Mesenchymal stem cell (in vitro differentiated cells and primary cell): Measurements from ENCODE around the gene FA2H.
"Not testable (repeated sequence)": the region's sequence is repeated elsewhere in the genome, so short reads cannot be mapped to it uniquely, and the experiment has no call there.

Experiments
- DNase-seq: peaks from one replicate; pipeline ENCODE4 v3.0.0-alpha.2; 2013
- H2AFZ ChIP-seq: one replicate; pipeline ENCODE4 v1.6.1; 2013; ENCODE audit warnings: low read depth, mild to moderate bottlenecking, control low read depth, inconsistent platforms, low read length, moderate library complexity
- H2AK5ac ChIP-seq: 2 replicates; pipeline ENCODE4 v1.6.1; 2013; ENCODE audit warnings: low read length, moderate library complexity, mild to moderate bottlenecking, inconsistent platforms; ENCODE audit not compliant: severe bottlenecking
- H2BK120ac ChIP-seq: one replicate; pipeline ENCODE4 v1.6.1; 2013; ENCODE audit warnings: low read depth, mild to moderate bottlenecking, inconsistent platforms, low read length, moderate library complexity
- H2BK12ac ChIP-seq, 2 experiments: one replicate each; pipeline ENCODE4 v1.6.1; 2013; ENCODE audit warnings: inconsistent platforms in 2 of 2, low read length in 2 of 2, mild to moderate bottlenecking in 2 of 2, moderate library complexity in 2 of 2, control low read depth in 1 of 2
- H2BK15ac ChIP-seq: one replicate; pipeline ENCODE4 v1.6.1; 2013; ENCODE audit warnings: mild to moderate bottlenecking, low read depth, inconsistent platforms; ENCODE audit not compliant: poor library complexity, severe bottlenecking
- H2BK5ac ChIP-seq: 2 replicates; pipeline ENCODE4 v1.6.1; 2013; ENCODE audit warnings: low read depth, mild to moderate bottlenecking, low read length, control low read depth, inconsistent platforms; ENCODE audit not compliant: poor library complexity, severe bottlenecking
- H3K14ac ChIP-seq, 2 experiments: one replicate each; pipeline ENCODE4 v1.6.1; 2013; ENCODE audit warnings: inconsistent platforms in 2 of 2, low read length in 2 of 2, control low read depth in 1 of 2, mild to moderate bottlenecking in 1 of 2, moderate library complexity in 1 of 2
- H3K18ac ChIP-seq, 2 experiments: one replicate each; pipeline ENCODE4 v1.6.1; 2013; ENCODE audit warnings: inconsistent platforms in 2 of 2, low read length in 2 of 2, control low read depth in 1 of 2, low read depth in 1 of 2, mild to moderate bottlenecking in 1 of 2
- H3K23ac ChIP-seq, 2 experiments: one replicate each; pipeline ENCODE4 v1.6.1; 2013; ENCODE audit warnings: inconsistent platforms in 2 of 2, low read length in 2 of 2, mild to moderate bottlenecking in 2 of 2, moderate library complexity in 2 of 2, control low read depth in 1 of 2
- H3K27ac ChIP-seq: 2 replicates; pipeline ENCODE4 v1.5.1; 2013; ENCODE audit warnings: mild to moderate bottlenecking, moderate library complexity, low read length, control low read depth, inconsistent platforms; ENCODE audit not compliant: poor library complexity, severe bottlenecking
- H3K27me3 ChIP-seq, 2 experiments: 2 replicates each; pipeline versions ENCODE4 v1.6.1 to v1.7.0; 2013; ENCODE audit warnings: low read length in 2 of 2, mild to moderate bottlenecking in 2 of 2, moderate library complexity in 2 of 2, control low read depth in 1 of 2, inconsistent platforms in 1 of 2; ENCODE audit not compliant: control insufficient read depth in 1 of 2, insufficient read depth in 1 of 2
- H3K36me3 ChIP-seq, 2 experiments: 2 replicates each; pipeline versions ENCODE4 v1.6.1 to v1.7.0; 2013; ENCODE audit warnings: low read length in 2 of 2, control low read depth in 1 of 2, inconsistent platforms in 1 of 2, low read depth in 1 of 2, mild to moderate bottlenecking in 1 of 2; ENCODE audit not compliant: insufficient read depth in 2 of 2, control insufficient read depth in 1 of 2
- H3K4ac ChIP-seq, 2 experiments: one replicate each; pipeline ENCODE4 v1.6.1; 2013; ENCODE audit warnings: inconsistent platforms in 2 of 2, low read length in 2 of 2, mild to moderate bottlenecking in 2 of 2, moderate library complexity in 2 of 2, control low read depth in 1 of 2, low read depth in 1 of 2
- H3K4me1 ChIP-seq: 2 replicates; pipeline ENCODE4 v1.6.1; 2013; ENCODE audit warnings: low read depth, low read length, control low read depth; ENCODE audit not compliant: control insufficient read depth, insufficient read depth
- H3K4me2 ChIP-seq: 2 replicates; pipeline ENCODE4 v1.6.1; 2013; ENCODE audit warnings: low read length, mild to moderate bottlenecking, inconsistent platforms; ENCODE audit not compliant: poor library complexity, severe bottlenecking
- H3K4me3 ChIP-seq, 2 experiments: 2 replicates each; pipeline versions ENCODE4 v1.5.1 to v1.7.0; 2013; ENCODE audit warnings: low read length in 2 of 2, mild to moderate bottlenecking in 2 of 2, control low read depth in 1 of 2, low read depth in 1 of 2; ENCODE audit not compliant: insufficient read depth in 1 of 2
- H3K79me1 ChIP-seq: replicated peaks from 2 replicates; pipeline ENCODE4 v1.6.1; 2013; ENCODE audit warnings: mild to moderate bottlenecking, control low read depth, low read length, inconsistent platforms; ENCODE audit not compliant: poor library complexity, severe bottlenecking
- H3K9ac ChIP-seq: 2 replicates; pipeline ENCODE4 v1.7.0; 2013; ENCODE audit warnings: mild to moderate bottlenecking, low read length, moderate library complexity
- H3K9me3 ChIP-seq: 2 replicates; pipeline ENCODE4 v1.7.0; 2013; ENCODE audit warnings: mild to moderate bottlenecking, low read length; ENCODE audit not compliant: control insufficient read depth
- H4K8ac ChIP-seq: one replicate; pipeline ENCODE4 v1.6.1; 2013; ENCODE audit warnings: inconsistent platforms, mild to moderate bottlenecking, low read length, moderate library complexity
- H4K91ac ChIP-seq: one replicate; pipeline ENCODE4 v1.6.1; 2013; ENCODE audit warnings: mild to moderate bottlenecking, low read length, inconsistent platforms
- WGBS: methylation state at CpG from one replicate; pipeline ENCODE4 v1.1.7; 2013; ENCODE audit warnings: mixed read lengths; 5-methylcytosine and 5-hydroxymethylcytosine counted together

Gene FA2H

DNA sequence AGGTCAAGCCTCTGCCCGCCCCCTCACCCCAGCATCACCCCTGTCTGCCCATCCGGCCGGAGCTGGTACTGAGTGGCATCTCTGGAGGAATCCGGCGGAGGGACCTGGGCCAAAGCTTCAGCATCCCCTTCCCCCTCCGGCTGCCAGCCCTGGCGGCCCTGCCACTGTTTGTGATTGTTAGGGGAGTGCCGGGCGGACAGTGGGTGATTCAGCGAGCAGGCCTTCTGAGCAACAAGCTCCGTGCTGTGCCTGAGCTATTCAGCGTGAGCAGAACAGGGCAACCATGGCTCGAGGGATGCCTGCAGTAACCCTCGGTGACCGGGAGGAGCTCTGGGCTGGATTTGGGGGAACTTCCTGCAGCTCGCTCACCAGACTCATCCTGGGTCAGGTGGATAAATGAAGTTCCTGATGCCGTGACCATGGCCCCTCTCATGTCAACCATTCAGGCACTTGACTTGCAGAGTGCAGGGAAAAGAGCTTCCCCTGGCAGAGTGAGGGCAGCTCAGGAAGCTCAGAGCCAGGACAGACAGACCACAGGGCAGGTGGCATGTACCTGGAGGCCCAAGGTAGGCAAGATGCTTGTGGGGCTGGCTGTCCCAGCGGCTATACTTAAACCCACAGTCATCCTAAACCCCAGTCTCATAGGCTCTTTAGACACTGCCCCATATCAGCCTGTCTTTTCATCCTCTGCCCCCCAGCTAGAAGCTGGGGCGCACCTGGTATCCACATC, 49.6 kb downstream of the FA2H start:
- no peak overlapping the region for H3K27ac ChIP-seq
- WGBS = 78% methylated on average over 18 of the region's 19 CpGs

DNA sequence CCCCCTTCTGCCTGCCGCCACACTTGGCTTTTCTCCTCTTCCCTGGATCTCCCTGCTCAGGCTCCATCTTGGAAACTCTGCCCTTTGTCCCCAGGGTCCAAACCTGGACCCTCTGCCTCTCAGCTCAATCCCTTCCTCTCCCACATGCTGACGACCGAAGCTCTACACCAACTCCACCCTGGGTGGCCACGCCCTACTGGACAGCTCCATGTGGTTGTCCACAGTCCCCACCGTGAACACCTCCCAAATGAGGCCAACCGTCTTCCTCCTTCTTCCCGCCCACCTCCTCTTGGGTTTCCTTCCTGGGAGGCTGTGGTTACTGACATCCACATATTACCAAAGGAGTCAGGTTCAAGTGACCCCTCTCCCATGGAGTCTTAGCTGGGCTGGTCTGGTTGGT, 51.4 kb downstream of the FA2H start:
- Histone ChIP-seq H3K9me3 (peaks cover 8% of the 10 kb centered on the region), H3K4me3 (no peak overlapping the region), H4K8ac (no peak overlapping the region), H3K4me1 (peaks cover 10% of the 10 kb centered on the region), H2AK5ac (no peak overlapping the region), H3K27ac (no peak overlapping the region), H3K27me3 (peaks cover 3 to 41% of the 10 kb centered on the region in 2 experiments), H3K4ac (no peak overlapping the region), H2BK15ac (no peak overlapping the region), H3K9ac (no peak overlapping the region), H3K23ac (no peak overlapping the region), H3K36me3 (no peaks in the 10 kb centered on the region), H2BK5ac (no peak overlapping the region), H2AFZ (no peak overlapping the region), H2BK120ac (no peak overlapping the region), H3K14ac (no peak overlapping the region), H3K4me2 (no peak overlapping the region), H2BK12ac (no peak overlapping the region), H4K91ac (no peak overlapping the region), H3K79me1 (no peaks in the 10 kb centered on the region), H3K18ac (no peak overlapping the region)
- WGBS = 91% methylated on average over 7 of the region's 7 CpGs
- DNase-seq = no peak

More for the DNA sequence above, 49.6 kb downstream of the FA2H start:
- no peak overlapping the region for H2BK15ac ChIP-seq
- H3K9ac ChIP-seq = no peak overlapping the region
- H3K27me3 ChIP-seq = peaks cover 0 to 29% of the 10 kb centered on the region in 2 experiments
- H3K14ac ChIP-seq = no peak overlapping the region
- H3K4me2 ChIP-seq = no peak overlapping the region
- no peak overlapping the region for H2BK12ac ChIP-seq
- no peak for DNase-seq
- H3K36me3 ChIP-seq = no peaks in the 10 kb centered on the region
- peaks cover 12% of the 10 kb centered on the region for H3K4me1 ChIP-seq
- no peak overlapping the region for H3K18ac ChIP-seq
- H3K4me3 ChIP-seq = no peak overlapping the region
- no peak overlapping the region for H2AK5ac ChIP-seq
- no peak overlapping the region for H2BK120ac ChIP-seq
- H4K8ac ChIP-seq = no peak overlapping the region
- H3K79me1 ChIP-seq = no peaks in the 10 kb centered on the region
- H2AFZ ChIP-seq = no peak overlapping the region
- no peak overlapping the region for H4K91ac ChIP-seq
- no peak overlapping the region for H2BK5ac ChIP-seq
- H3K9me3 ChIP-seq = peaks cover 8% of the 10 kb centered on the region
- no peak overlapping the region for H3K4ac ChIP-seq
- no peak overlapping the region for H3K23ac ChIP-seq

DNA sequence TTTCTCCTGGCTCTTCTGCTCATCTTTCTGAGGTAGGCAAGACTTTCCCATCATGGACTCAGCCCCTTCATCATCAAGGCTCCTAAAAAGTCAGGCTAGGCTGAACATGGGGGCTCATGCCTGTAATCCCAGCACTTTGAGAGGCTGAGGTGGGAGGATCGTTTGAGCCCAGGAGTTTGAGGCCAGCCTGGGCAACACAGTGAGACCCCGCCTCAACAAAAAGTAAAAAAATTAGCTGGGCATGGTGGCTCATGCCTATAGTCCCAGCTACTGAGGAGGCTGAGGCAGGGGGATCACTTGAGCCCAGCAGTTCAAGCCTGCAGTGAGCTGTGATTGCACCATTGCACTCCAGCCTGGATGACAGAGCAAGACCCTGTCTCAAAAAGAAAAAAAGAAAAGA, 52.5 kb downstream of the FA2H start:
- H3K4me3 ChIP-seq, H2BK120ac ChIP-seq, H4K8ac ChIP-seq, H2BK12ac ChIP-seq, H3K4ac ChIP-seq, H3K4me2 ChIP-seq, H3K9me3 ChIP-seq, H3K36me3 ChIP-seq, H2AK5ac ChIP-seq, H2BK15ac ChIP-seq, H3K9ac ChIP-seq, H2AFZ ChIP-seq, H3K23ac ChIP-seq, H3K18ac ChIP-seq, H3K79me1 ChIP-seq, H4K91ac ChIP-seq, H3K14ac ChIP-seq, DNase-seq, H2BK5ac ChIP-seq, H3K27ac ChIP-seq: not testable (repeated sequence)
- peaks cover 3 to 52% of the 10 kb centered on the region in 2 experiments for H3K27me3 ChIP-seq
- H3K4me1 ChIP-seq = peaks cover 10% of the 10 kb centered on the region
- 70% methylated on average over 2 of the region's 2 CpGs for WGBS

DNA sequence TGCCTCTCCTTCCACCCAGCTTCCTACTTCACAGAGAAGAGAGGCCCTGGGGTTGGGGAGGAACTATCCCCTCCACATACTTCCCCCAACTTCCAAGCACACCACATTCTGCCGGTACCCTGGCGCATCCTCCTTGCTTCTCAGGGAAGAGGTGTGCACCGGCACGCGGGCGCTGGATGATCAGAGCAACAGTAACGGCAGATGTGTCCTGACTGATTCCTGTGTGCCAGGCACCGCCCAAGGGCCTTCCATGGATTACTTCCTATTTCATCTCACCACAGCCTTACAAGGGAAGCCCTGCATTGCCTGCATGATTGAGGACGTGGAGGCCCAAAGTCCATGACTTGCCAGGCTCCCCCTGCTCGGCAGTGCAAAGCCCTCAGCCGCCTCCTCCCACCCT, 52.9 kb downstream of the FA2H start:
- no peak overlapping the region for H4K91ac ChIP-seq
- H3K18ac ChIP-seq = no peak overlapping the region
- no peak overlapping the region for H2BK5ac ChIP-seq
- no peak overlapping the region for H3K27ac ChIP-seq
- H3K4me3 ChIP-seq = no peak overlapping the region
- no peak overlapping the region for H3K23ac ChIP-seq
- peaks cover 10% of the 10 kb centered on the region for H3K4me1 ChIP-seq
- H3K27me3 ChIP-seq = peaks cover 3 to 56% of the 10 kb centered on the region in 2 experiments
- no peak overlapping the region for H3K4me2 ChIP-seq
- no peaks in the 10 kb centered on the region for H3K79me1 ChIP-seq
- H3K9me3 ChIP-seq = peaks cover 2% of the 10 kb centered on the region
- WGBS = 79% methylated on average over 11 of the region's 11 CpGs
- no peak overlapping the region for H2BK120ac ChIP-seq
- H3K9ac ChIP-seq = no peak overlapping the region
- DNase-seq = no peak
- H2AK5ac ChIP-seq = no peak overlapping the region
- H2AFZ ChIP-seq = no peak overlapping the region
- no peak overlapping the region for H4K8ac ChIP-seq
- no peak overlapping the region for H2BK12ac ChIP-seq
- H3K36me3 ChIP-seq = no peaks in the 10 kb centered on the region
- H2BK15ac ChIP-seq = no peak overlapping the region
- no peak overlapping the region for H3K4ac ChIP-seq
- no peak overlapping the region for H3K14ac ChIP-seq
